GM12872 (cell line): ENCODE results near the gene PTDSS2.

Experiments used
- CTCF ChIP-seq: IDR thresholded peaks from 3 replicates; pipeline ENCODE4 v1.5.1; 2011; ENCODE audit warnings: low read depth, mild to moderate bottlenecking, low read length, moderate library complexity; ENCODE audit not compliant: insufficient read depth

Gene PTDSS2

GRCh38 chr11:406796-407650 lies 43.1 kb upstream of the PTDSS2 start:
- TF ChIP-seq CTCF, result 0 out of 3 replicates have a peak, but pooled peaks have one; percentile 26

GRCh38 chr11:407651-408123 lies 42.4 kb upstream of the PTDSS2 start:
- TF ChIP-seq CTCF, result no peak

DNA sequence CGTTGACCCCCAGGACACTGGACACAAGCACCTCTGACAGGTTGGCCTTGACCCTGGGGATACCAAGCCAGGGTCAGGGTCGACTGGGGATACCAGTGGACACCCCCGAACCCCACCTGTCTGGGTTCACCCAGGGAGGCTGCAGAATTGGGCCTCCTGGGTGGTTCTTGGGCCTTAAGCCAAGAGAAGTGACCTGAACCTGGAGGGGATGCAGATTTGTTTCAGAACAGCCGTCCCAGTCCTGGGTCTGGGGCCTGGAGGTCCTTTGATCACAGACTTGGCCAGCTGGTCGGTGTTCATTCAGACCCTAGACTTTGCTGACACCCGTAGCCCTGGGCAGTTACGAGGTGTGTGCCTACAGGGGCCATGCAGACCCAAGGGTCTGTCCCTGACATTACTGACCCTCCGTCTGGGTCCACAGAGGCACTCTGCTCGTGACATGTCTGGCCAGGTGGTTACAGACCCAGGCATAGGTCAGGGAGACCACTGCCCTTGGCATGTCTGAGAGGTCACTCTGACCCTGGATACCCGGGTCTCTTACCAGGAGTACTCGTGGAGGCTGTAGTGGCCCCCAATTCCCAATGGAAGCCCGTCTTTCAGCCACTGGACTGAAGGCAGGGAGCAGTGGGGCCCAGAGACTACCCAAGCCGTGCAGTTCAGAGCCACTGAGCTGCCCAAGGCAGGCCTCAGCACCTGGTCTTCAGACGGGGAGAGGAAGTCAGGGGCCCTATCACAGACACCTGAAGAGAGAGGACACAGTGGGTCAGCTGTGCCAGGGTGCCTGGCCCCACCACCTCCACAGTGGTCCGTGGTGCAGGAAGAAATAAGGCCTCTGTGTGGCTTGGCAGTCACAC lies 41.7 kb upstream of the PTDSS2 start:
- no peak for TF ChIP-seq CTCF

DNA sequence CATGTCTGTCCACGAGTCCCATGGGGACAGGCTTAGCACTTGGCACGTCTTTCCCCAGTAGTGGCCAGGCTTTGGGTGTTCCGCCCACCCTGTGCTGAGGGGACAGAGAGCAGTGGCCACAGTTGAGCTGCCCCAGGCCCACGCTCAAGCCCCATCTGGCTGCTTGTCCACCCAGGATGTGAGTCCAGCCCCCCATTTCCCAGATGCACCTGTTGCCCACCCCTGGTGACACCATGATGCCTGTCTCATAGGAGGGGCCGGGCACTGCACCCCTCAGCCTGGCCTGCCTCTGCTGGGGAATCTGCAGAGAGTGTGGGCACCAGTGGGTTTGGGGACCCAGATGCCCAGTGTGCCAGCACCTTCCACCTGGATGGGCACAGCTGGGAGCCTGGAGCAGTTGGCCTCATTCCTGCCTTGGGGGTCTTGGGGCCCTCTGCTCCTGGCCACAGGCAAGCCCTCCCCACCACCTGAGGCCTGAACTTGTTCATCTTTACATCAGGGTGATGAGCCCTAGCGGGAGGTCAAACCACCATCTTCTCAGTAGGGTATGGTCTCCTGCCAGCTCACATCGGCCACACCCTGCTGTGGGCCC lies 41.0 kb upstream of the PTDSS2 start:
- TF ChIP-seq CTCF, result no peak

GRCh38 chr11:409600-410483 lies 40.2 kb upstream of the PTDSS2 start:
- no peak for TF ChIP-seq CTCF

- TF ChIP-seq CTCF, result no peak
Observed at GRCh38 chr11:412641-413119, 37.4 kb upstream of the PTDSS2 start.
